Measurements from ENCODE around the gene CD302. TPM values are rescaled to one million over a fixed set of nuclear protein-coding genes. Genes with fewer than 3 reads are reported as not detected.

Gene CD302
- polyA plus RNA-seq, 1 donor (not counting 4 experiments of a cell fraction or from before 2014, with no cell fraction given), result 0.20 TPM

- Histone ChIP-seq H3K27me3 (ENCODE audit: control insufficient read depth, extremely low read depth, insufficient read depth, low read length) (no peaks in the 10 kb centered on the region), H3K79me2 (ENCODE audit: control insufficient read depth, insufficient read depth, low read length) (no peaks in the 10 kb centered on the region), H3K36me3 (ENCODE audit: control insufficient read depth in 2 of 2, extremely low read depth in 1 of 2, insufficient read depth in 2 of 2, low read length in 2 of 2) (no peaks in the 10 kb centered on the region), H2AFZ (ENCODE audit: control insufficient read depth, low read length) (no peak overlapping the region), H4K20me1 (ENCODE audit: control insufficient read depth, extremely low read depth, insufficient read depth, low read length) (no peaks in the 10 kb centered on the region), H3K9me3 (ENCODE audit: control insufficient read depth, low read depth, low read length) (no peaks in the 10 kb centered on the region), H3K4me1 (ENCODE audit: control insufficient read depth, extremely low read depth, insufficient read depth, low read length) (no peaks in the 10 kb centered on the region), H3K4me3 (ENCODE audit: control insufficient read depth in 2 of 3, extremely low read depth in 1 of 3, insufficient read depth in 2 of 3, low read depth in 1 of 3, low read length in 3 of 3) (no peak overlapping the region), H3K4me2 (ENCODE audit: control insufficient read depth, extremely low read depth, insufficient read depth, low read depth, low read length) (no peak overlapping the region), H3K9ac (ENCODE audit: control insufficient read depth, extremely low read depth, insufficient read depth, low read length) (no peak overlapping the region), H3K27ac (ENCODE audit: control insufficient read depth, insufficient read depth, low read length) (no peak overlapping the region), H3K9me1 (ENCODE audit: control insufficient read depth, extremely low read depth, insufficient read depth, low read length) (no peaks in the 10 kb centered on the region)
- no peak for TF ChIP-seq CTCF (optimal IDR thresholded peaks at IDR 0.05 in 1 of 3, IDR thresholded peaks at IDR 0.05 in 1 of 3, conservative IDR thresholded peaks at IDR 0.05 in 1 of 3; ENCODE audit: extremely low read depth in 1 of 3, insufficient read depth in 2 of 3, low read length in 3 of 3)
- no peak for FAIRE-seq
- dilution Hi-C loops (cut with MboI; ENCODE audit: extremely low pct_ligation_motif_present, low sequenced_read_pairs), result no loop called here
- no peak for DNase-seq (ENCODE audit: low read depth, low spot score)
Measured at GRCh38 chr2:159840616-159841015, 42.6 kb upstream of the CD302 start.

GRCh38 chr2:159832858-159833257 lies 34.9 kb upstream of the CD302 start:
- Histone ChIP-seq H3K4me2 (ENCODE audit: control insufficient read depth, extremely low read depth, insufficient read depth, low read depth, low read length) (no peak overlapping the region), H3K9ac (ENCODE audit: control insufficient read depth, extremely low read depth, insufficient read depth, low read length) (no peak overlapping the region), H3K36me3 (ENCODE audit: control insufficient read depth in 2 of 2, extremely low read depth in 1 of 2, insufficient read depth in 2 of 2, low read length in 2 of 2) (no peaks in the 10 kb centered on the region), H3K27ac (ENCODE audit: control insufficient read depth, insufficient read depth, low read length) (no peak overlapping the region), H3K79me2 (ENCODE audit: control insufficient read depth, insufficient read depth, low read length) (no peaks in the 10 kb centered on the region), H2AFZ (ENCODE audit: control insufficient read depth, low read length) (no peak overlapping the region), H3K4me3 (ENCODE audit: control insufficient read depth in 2 of 3, extremely low read depth in 1 of 3, insufficient read depth in 2 of 3, low read depth in 1 of 3, low read length in 3 of 3) (no peak overlapping the region), H3K27me3 (ENCODE audit: control insufficient read depth, extremely low read depth, insufficient read depth, low read length) (no peaks in the 10 kb centered on the region), H3K9me3 (ENCODE audit: control insufficient read depth, low read depth, low read length) (no peaks in the 10 kb centered on the region), H4K20me1 (ENCODE audit: control insufficient read depth, extremely low read depth, insufficient read depth, low read length) (no peaks in the 10 kb centered on the region), H3K4me1 (ENCODE audit: control insufficient read depth, extremely low read depth, insufficient read depth, low read length) (no peaks in the 10 kb centered on the region), H3K9me1 (ENCODE audit: control insufficient read depth, extremely low read depth, insufficient read depth, low read length) (no peaks in the 10 kb centered on the region)
- dilution Hi-C loops (cut with MboI; ENCODE audit: extremely low pct_ligation_motif_present, low sequenced_read_pairs), result no loop called here
- TF ChIP-seq EZH2 (IDR thresholded peaks at IDR 0.05; ENCODE audit: low read length), result no peak
- TF ChIP-seq CTCF (optimal IDR thresholded peaks at IDR 0.05 in 1 of 3, IDR thresholded peaks at IDR 0.05 in 1 of 3, conservative IDR thresholded peaks at IDR 0.05 in 1 of 3; ENCODE audit: extremely low read depth in 1 of 3, insufficient read depth in 2 of 3, low read length in 3 of 3), result no peak
- no peak for FAIRE-seq
- no peak for DNase-seq (ENCODE audit: low read depth, low spot score)
